Limb (tissue), 2 donors: ENCODE results near the gene SRPK3.
"Not testable (repeated sequence)": the region's sequence is repeated elsewhere in the genome, so short reads cannot be mapped to it uniquely, and the experiment has no call there.

Source experiments
- DNase-seq, 2 donors: peaks; one replicate each; pipeline ENCODE4 v3.0.0-alpha.2; 2016; ENCODE audit errors: extremely low spot score in 2 of 2

Gene SRPK3

GRCh38 chrX:153746359-153746758 lies 34.5 kb upstream of the SRPK3 start:
- no peak for DNase-seq

DNA sequence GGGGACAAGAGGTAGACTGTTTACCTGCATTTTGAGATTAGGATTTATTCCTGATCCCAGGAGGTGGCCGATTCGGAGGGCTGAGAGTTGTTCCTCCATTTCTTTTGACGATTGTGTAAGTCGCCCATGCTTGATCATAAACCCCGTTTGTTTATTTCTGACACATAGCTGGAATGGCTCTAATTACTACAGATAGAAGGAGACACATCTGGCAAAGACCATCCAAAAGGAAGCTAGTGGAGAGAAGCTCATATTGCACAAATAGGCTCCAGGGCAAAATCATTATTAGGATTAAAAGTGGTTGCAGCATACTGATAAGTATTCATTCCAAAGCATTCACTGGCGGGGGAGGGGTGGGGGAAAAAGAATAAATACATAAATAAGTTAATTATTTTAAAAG lies 33.9 kb upstream of the SRPK3 start:
- not testable (repeated sequence) for DNase-seq

GRCh38 chrX:153749017-153749416 lies 31.8 kb upstream of the SRPK3 start:
- not testable (repeated sequence) for DNase-seq

- DNase-seq = no peak
Measured at GRCh38 chrX:153750127-153750774, 30.6 kb upstream of the SRPK3 start.

DNA sequence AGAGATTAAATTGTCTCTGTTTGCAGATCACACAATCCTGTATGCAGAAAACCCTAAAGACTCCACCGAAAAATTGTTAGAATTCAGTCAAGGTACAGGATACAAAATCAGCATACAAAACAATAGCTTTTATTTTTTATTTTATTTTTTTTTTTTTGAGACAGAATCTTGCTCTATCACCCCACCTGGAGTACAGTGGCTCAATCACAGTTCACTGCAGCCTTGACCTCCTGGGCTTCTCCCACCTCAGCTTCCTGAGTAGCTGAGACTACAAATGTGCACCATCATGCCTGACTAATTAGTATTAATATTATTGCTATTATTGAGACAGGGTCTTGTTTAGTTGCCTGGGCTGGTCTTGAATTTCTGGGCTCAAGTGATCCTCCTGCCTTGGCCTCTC lies 25.7 kb upstream of the SRPK3 start:
- DNase-seq = no peak

GRCh38 chrX:153761863-153762262 lies 19.0 kb upstream of the SRPK3 start:
- no peak for DNase-seq

DNA sequence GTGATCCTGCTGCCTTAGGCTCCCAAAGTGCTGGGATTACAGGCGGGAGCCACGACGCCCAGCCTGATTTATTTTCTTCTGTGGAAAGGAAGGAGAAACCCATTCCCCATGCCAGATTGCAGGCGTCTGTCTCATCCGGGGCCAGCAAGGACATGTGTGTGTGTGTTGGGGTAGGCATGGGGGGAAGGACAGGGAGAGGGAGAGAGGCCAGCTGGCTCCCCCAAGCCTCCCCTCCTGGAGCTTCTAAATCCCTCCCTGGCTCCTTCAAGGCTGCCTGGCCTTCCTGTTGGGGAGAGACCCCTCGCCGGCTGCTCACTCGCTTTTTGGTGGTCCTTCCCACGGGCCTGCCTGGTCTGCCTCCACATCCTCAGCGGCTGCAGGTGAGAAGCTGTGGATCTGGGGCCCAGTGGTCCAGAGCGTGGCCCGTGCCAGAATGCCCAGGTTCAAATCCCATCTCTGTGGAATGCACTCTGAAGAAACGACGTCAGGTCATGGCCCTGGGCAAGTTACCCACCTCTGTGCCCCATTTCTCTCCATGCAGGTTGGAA lies 18.1 kb upstream of the SRPK3 start:
- DNase-seq = no peak

GRCh38 chrX:153763298-153763932 lies 17.4 kb upstream of the SRPK3 start:
- DNase-seq = no peak

GRCh38 chrX:153763989-153764755 lies 16.7 kb upstream of the SRPK3 start, which contains the start of gene PLXNB3:
Gene PLXNB3, plus strand, starts transcription at chrX:153764249. Its CDS starts 1,287 bp downstream, at chrX:153765536.
- peak; percentile 44 to 74 for DNase-seq

GRCh38 chrX:153764786-153765137 lies 16.1 kb upstream of the SRPK3 start:
- no peak for DNase-seq

DNA sequence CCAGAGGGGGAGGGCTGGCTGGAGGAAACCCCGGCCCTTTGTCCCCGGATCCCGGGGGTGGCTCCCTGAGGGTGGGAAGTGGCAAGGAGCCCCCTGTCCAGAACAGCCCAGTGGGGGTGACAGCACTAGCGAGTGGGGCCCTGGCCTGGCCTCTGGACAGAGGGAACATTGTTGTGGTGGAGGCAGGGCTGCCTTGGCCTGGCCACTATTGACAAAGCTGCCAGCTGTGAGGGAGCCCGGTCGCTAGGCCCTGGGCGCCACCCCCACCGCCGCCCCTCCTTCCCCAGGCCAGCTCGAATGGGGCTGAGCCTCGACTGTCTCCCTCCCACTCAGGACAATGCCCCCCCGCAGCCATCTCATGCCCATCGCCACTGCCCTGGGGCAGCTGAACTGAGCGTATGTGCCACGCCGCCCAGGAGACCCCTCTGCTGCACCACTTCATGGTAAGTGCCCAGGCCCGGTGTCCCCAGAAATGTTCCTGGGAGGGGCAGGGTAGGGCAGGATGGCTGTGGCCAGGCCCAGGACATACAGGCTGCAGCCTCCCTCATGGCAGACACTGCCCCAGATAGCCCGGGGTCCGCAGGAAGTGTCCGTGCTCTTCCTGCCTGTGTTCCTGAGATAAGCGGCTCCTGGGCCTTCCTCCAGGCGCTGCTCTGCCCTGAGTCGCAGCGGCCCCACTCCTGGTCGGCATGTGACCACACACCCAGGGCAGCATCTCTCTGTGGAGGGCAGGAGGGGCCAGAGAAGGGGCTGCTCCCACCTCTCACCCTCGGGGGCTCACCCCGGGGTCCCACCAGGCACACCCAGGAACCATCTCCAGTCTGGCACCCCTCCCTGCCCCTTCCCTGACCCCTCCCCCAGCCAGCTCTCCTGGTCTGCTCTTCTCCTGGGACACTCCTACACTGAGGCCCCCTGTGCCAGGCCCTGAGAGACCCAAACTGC lies 15.4 kb upstream of the SRPK3 start:
- no peak for DNase-seq

DNA sequence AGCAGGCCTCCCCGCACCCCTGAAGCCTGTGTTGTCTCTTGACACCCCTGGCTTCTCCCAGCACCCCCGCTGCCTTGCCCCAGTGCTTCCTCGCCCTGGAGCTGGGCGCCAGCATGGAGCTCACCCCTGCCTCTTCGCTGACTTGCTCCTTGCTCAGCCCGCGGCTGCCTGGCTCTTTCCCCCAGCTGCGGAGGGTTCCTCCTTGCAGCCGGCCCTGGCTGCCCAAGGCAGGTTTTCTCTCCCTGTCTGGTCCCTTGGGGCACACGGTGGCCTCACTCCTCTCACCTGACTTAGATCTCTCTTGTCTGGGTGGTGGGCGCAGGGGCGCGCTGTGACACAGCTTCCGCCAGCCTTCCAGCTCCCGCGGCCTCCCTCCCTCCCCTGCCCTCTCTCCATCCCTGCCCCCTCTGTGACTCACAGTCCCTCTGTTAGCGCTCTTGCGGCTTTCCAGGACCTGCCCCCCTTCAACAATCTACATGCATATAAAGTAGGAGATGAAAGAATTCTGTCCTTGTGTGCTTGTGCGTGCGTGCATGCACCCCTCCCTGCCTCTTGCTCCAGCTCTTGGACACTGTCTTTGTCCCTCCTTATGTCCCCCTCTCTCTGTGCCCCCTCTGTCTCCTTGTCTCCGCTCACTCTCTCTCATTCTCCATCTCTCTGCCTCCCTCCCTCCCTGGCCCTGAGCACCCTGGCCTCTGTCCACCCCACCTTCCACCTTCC lies 14.6 kb upstream of the SRPK3 start:
- peak in 1 of 2 donors; percentile 5 for DNase-seq

DNA sequence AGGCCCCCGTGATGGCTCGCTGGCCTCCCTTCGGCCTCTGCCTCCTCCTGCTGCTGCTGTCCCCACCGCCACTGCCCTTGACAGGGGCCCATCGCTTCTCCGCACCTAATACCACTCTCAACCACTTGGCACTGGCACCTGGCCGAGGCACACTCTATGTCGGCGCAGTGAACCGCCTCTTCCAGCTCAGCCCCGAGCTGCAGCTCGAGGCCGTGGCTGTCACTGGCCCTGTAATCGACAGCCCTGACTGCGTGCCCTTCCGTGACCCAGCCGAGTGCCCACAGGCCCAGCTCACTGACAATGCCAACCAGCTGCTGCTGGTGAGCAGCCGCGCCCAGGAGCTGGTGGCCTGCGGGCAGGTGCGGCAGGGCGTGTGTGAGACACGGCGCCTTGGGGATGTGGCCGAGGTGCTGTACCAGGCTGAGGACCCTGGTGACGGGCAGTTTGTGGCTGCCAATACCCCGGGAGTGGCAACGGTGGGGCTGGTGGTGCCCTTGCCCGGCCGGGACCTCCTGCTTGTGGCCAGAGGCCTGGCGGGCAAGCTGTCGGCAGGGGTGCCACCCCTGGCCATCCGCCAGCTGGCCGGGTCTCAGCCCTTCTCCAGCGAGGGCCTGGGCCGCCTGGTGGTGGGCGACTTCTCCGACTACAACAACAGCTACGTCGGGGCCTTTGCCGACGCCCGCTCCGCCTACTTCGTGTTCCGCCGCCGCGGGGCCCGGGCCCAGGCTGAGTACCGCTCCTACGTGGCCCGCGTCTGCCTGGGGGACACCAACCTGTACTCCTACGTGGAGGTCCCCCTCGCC lies 13.8 kb upstream of the SRPK3 start:
- no peak for DNase-seq

GRCh38 chrX:153767674-153768055 lies 13.2 kb upstream of the SRPK3 start:
- DNase-seq = no peak

DNA sequence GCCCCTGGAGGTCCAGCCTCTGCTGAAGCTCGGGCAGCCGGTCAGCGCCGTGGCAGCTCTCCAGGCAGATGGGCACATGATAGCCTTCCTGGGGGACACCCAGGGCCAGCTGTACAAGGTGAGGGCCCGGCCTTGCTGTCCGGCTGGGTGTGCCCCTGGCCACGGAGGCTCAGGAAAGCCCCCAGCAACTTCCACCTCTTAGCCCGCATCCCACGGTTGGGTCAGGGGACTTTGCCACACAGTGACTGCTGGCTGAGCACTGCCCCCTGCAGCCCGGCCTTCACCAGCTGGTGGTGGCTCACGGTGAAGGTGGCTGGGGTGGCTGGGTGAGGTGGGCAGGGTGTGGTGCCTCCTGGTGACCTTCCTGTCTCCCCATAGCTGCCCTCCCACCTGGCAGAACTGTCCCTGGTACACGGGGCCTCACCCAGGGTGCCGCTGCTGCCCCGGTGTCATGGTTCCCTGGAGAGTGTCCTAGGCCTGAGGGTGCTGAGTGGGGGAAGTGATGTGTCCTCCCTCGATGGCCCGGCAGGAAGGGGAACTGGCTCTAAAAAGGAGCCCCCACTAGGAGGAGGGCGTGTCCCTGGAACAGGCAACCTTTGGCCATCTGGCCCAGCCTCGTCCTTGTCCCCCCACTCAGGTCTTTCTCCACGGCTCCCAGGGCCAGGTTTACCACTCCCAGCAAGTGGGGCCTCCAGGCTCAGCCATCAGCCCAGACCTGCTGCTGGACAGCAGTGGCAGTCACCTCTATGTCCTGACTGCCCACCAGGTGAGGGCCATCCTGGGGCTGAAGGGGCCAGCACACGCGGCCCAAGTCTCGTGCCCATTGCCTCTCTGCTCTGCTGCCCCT lies 12.3 kb upstream of the SRPK3 start:
- DNase-seq = no peak

- DNase-seq = no peak
Measured at GRCh38 chrX:153769158-153769864, 11.5 kb upstream of the SRPK3 start.

GRCh38 chrX:153769865-153770600 lies 10.8 kb upstream of the SRPK3 start:
- DNase-seq = no peak
